Measurements from ENCODE around the gene AAGAB.
"Not testable (repeated sequence)": the region's sequence is repeated elsewhere in the genome, so short reads cannot be mapped to it uniquely, and the experiment has no call there.

AAGAB gene

DNA sequence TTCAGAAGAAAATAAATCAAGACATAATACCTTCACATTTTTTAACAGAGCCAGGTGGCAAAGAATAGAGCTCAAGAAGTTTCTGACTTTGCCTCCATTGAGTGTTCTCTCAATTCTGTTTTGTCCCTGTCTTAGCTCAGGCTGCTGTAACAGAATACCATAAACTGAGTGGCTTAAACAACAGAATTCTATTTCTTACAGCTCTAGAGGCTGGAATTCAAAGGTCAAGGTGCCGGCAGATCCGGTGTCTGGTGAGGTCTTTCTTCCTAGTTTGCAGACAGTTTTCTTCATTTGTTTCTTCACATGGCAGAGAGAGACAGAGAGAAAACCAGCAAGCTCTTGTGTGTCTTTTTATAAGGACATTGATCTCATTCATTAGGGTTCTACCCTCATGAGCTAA lies 25.8 kb upstream of the AAGAB start:
- Histone ChIP-seq H3K36me3 (ENCODE audit: control insufficient read depth, insufficient read depth, low read length) (no peaks in the 10 kb centered on the region), H3K27ac (ENCODE audit: insufficient read depth, low read length, poor library complexity, severe bottlenecking) (no peak overlapping the region), H3K4me1 (ENCODE audit: control insufficient read depth, insufficient read depth, low read length, poor library complexity, severe bottlenecking) (no peaks in the 10 kb centered on the region), H3K9me3 (ENCODE audit: control insufficient read depth, low read length) (no peaks in the 10 kb centered on the region), H3K27me3 (replicated peaks; ENCODE audit: control insufficient read depth, insufficient read depth, low read length, poor library complexity, severe bottlenecking) (no peaks in the 10 kb centered on the region), H3K4me3 (ENCODE audit: insufficient read depth, low read depth, low read length, poor library complexity, severe bottlenecking) (no peak overlapping the region)
- DNase-seq, result no peak

DNA sequence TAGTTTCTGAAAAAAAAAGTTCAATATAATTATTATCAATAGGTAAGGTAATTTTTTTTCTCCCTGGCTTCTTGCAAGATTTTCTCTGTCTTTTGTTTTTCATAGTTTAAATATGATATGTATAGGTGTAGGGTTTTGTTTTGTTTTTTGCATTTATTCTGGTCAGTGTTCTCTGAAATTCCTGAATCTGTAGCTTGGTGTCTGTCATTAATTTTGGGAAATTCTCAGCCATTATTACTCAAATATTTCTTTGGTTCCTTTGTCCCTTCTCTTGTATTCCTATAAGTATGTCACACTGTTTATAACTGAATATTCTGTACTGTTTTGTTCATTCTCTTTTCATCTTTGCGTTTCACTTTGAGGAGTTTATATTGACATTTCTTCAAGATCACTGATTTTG lies 22.2 kb upstream of the AAGAB start:
- Histone ChIP-seq H3K27ac (ENCODE audit: insufficient read depth, low read length, poor library complexity, severe bottlenecking) (no peak overlapping the region), H3K36me3 (ENCODE audit: control insufficient read depth, insufficient read depth, low read length) (no peaks in the 10 kb centered on the region), H3K9me3 (ENCODE audit: control insufficient read depth, low read length) (no peaks in the 10 kb centered on the region), H3K4me3 (ENCODE audit: insufficient read depth, low read depth, low read length, poor library complexity, severe bottlenecking) (no peak overlapping the region), H3K4me1 (ENCODE audit: control insufficient read depth, insufficient read depth, low read length, poor library complexity, severe bottlenecking) (no peaks in the 10 kb centered on the region), H3K27me3 (replicated peaks; ENCODE audit: control insufficient read depth, insufficient read depth, low read length, poor library complexity, severe bottlenecking) (no peaks in the 10 kb centered on the region)
- DNase-seq, result no peak

DNA sequence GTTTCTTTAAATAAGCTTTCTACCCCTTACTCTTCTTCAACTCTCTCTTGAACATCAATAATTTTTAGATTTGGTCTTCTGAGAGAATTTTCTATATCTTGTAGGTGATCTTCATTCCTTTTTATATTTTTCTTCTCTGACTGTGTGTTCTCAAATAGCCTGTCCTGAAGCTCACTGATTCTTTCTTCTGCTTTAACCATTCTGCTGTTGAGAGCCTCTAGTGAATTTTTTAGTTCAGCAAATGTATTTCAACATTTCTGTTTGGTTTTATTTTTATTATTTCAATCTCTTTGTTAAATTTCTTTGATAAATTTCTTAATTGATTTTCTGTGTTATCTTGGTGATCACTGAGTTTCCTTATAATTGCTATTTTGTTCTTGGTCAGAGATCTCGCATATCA lies 19.8 kb upstream of the AAGAB start:
- no peak overlapping the region for H3K4me3 ChIP-seq (ENCODE audit: insufficient read depth, low read depth, low read length, poor library complexity, severe bottlenecking)
- DNase-seq, result no peak
- no peaks in the 10 kb centered on the region for H3K4me1 ChIP-seq (ENCODE audit: control insufficient read depth, insufficient read depth, low read length, poor library complexity, severe bottlenecking)
- no peak overlapping the region for H3K27ac ChIP-seq (ENCODE audit: insufficient read depth, low read length, poor library complexity, severe bottlenecking)
- no peaks in the 10 kb centered on the region for H3K27me3 ChIP-seq (replicated peaks; ENCODE audit: control insufficient read depth, insufficient read depth, low read length, poor library complexity, severe bottlenecking)
- H3K9me3 ChIP-seq (ENCODE audit: control insufficient read depth, low read length), result no peaks in the 10 kb centered on the region
- no peaks in the 10 kb centered on the region for H3K36me3 ChIP-seq (ENCODE audit: control insufficient read depth, insufficient read depth, low read length)

DNA sequence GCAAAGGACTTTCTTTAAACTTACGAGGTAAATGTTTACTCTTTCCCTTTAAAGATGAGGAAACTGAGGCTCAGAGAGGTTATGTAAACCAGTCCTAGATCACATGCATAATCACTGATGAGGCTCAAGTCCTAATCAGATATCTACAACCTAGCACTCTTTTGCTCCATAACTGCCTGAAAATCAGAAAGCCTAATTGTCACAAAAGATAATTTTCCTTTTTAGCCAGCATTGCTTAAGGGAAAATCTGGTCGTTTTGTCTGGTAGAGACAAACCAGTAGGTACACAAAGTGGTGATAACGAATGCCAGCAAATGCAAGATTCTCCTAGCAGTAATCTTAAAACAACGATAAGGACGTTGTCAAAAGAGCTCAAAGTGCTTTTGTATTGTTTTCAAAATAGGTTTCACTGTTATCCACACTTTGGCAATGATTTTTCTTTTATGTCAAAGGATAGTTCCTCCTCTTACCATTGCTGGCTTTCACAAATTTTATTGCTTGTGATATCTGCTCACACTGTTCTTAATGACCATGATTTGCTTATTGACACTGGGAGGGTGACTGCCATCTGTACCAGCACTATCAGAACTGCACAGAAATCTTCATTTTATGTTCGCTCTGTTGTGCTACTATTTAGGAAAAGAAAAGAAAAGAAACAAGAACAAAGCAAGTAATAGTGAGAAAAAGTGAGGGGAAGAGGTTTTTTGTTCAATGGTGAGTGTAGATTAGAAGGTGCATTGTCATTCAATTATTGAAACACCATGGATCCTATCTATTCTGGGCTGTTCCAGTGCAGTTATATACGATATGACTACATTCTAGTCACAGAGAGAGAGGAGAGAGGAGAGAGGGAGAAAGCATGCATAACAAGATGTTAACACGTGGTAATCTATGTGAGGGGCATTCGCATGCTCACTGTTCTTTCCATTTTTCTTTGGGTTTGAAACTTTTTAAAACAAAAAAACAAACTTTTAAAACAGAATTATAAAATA lies 13.8 kb upstream of the AAGAB start:
- DNase-seq, result no peak
- H3K9me3 ChIP-seq (ENCODE audit: control insufficient read depth, low read length), result no peaks in the 10 kb centered on the region
- no peaks in the 10 kb centered on the region for H3K4me1 ChIP-seq (ENCODE audit: control insufficient read depth, insufficient read depth, low read length, poor library complexity, severe bottlenecking)
- no peak overlapping the region for H3K4me3 ChIP-seq (ENCODE audit: insufficient read depth, low read depth, low read length, poor library complexity, severe bottlenecking)
- no peak overlapping the region for H3K27ac ChIP-seq (ENCODE audit: insufficient read depth, low read length, poor library complexity, severe bottlenecking)
- no peaks in the 10 kb centered on the region for H3K27me3 ChIP-seq (replicated peaks; ENCODE audit: control insufficient read depth, insufficient read depth, low read length, poor library complexity, severe bottlenecking)
- H3K36me3 ChIP-seq (ENCODE audit: control insufficient read depth, insufficient read depth, low read length), result no peaks in the 10 kb centered on the region

DNA sequence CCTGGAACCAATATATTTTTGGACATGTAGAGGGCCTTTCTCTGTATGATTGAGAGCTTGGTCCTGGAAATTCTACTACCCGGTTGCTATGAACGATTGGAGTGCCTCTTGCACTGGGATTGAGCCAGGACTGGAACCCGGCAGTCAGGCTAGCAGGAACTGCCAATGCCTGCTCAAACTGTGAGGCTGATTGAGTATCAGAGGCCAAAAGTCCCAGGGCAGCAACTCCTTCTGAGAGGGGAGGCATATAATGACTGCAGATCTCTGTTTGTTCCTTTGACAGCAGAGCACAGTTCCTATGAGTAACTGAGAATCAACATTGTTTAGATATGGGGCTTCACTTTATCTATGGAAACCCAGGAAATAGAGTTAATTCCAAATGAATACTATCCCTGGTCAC lies 13.0 kb upstream of the AAGAB start:
- Histone ChIP-seq H3K4me1 (ENCODE audit: control insufficient read depth, insufficient read depth, low read length, poor library complexity, severe bottlenecking) (no peaks in the 10 kb centered on the region), H3K4me3 (ENCODE audit: insufficient read depth, low read depth, low read length, poor library complexity, severe bottlenecking) (no peak overlapping the region), H3K36me3 (ENCODE audit: control insufficient read depth, insufficient read depth, low read length) (no peaks in the 10 kb centered on the region), H3K9me3 (ENCODE audit: control insufficient read depth, low read length) (no peaks in the 10 kb centered on the region), H3K27me3 (replicated peaks; ENCODE audit: control insufficient read depth, insufficient read depth, low read length, poor library complexity, severe bottlenecking) (no peaks in the 10 kb centered on the region), H3K27ac (ENCODE audit: insufficient read depth, low read length, poor library complexity, severe bottlenecking) (no peak overlapping the region)
- DNase-seq, result no peak

DNA sequence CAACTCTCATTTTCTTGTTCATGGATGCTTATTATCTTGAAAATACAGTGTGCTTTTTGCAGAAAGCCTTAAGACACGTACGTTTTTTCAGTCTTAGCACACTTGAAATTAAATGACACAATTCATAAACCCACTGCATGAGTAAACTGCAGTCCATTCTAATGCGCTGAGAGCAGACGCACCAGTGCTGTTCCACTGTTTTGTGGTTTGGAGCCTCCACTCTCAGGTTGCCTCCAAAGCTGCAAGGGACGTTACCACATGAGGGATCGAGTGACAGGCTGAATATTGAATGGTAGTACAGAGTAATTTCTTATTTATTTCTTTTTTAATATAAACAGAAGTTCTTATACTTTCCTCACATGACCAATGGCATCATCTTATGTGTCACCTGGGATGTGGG lies 12.4 kb upstream of the AAGAB start:
- Histone ChIP-seq H3K36me3 (ENCODE audit: control insufficient read depth, insufficient read depth, low read length) (no peaks in the 10 kb centered on the region), H3K27ac (ENCODE audit: insufficient read depth, low read length, poor library complexity, severe bottlenecking) (no peak overlapping the region), H3K4me1 (ENCODE audit: control insufficient read depth, insufficient read depth, low read length, poor library complexity, severe bottlenecking) (no peaks in the 10 kb centered on the region), H3K9me3 (ENCODE audit: control insufficient read depth, low read length) (no peaks in the 10 kb centered on the region), H3K4me3 (ENCODE audit: insufficient read depth, low read depth, low read length, poor library complexity, severe bottlenecking) (no peak overlapping the region), H3K27me3 (replicated peaks; ENCODE audit: control insufficient read depth, insufficient read depth, low read length, poor library complexity, severe bottlenecking) (no peaks in the 10 kb centered on the region)
- DNase-seq, result no peak

DNA sequence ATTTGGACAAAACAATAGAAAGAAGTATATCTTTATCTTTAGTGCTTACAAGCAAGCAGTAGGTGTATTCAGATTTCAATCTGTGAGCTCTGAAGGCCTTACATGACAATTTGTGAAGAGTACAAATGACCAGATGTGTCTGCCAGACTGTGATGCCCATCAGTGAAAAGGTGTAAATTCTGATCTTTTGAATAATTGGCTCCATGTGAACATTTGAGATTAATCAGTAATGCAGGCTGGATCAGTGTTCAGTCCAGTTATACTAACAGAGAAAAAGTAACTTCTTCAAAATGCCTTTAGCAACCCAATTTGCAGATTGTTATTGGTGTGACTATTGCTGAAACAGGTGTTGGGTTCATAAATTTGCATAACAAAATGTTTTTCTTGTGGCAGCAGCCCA lies 5.3 kb upstream of the AAGAB start:
- H3K27ac ChIP-seq (ENCODE audit: insufficient read depth, low read length, poor library complexity, severe bottlenecking), result no peak overlapping the region

DNA sequence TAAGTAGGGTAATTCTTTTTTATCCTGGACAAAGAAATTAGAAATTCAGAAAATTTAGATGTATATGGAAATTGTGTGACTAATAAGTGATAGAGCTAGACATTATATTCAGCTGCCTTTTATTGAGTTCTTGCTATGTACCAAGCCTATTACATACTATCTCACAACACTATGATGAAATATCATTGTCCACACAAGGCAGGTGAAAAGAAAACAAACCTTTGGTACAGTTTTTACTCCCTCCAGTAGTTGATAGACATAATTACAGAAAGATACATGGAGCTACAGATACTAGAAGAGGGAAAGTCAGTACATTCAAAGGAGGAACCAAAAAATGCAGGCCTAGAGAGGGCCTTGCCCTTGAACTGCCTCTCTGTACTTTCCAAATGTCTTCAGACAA lies 4.9 kb upstream of the AAGAB start:
- no peak overlapping the region for H3K27ac ChIP-seq (ENCODE audit: insufficient read depth, low read length, poor library complexity, severe bottlenecking)
- H3K27me3 ChIP-seq (replicated peaks; ENCODE audit: control insufficient read depth, insufficient read depth, low read length, poor library complexity, severe bottlenecking), result no peaks in the 10 kb centered on the region
- no peak for DNase-seq
- no peaks in the 10 kb centered on the region for H3K9me3 ChIP-seq (ENCODE audit: control insufficient read depth, low read length)
- H3K4me3 ChIP-seq (ENCODE audit: insufficient read depth, low read depth, low read length, poor library complexity, severe bottlenecking), result no peak overlapping the region
- no peaks in the 10 kb centered on the region for H3K36me3 ChIP-seq (ENCODE audit: control insufficient read depth, insufficient read depth, low read length)
- H3K4me1 ChIP-seq (ENCODE audit: control insufficient read depth, insufficient read depth, low read length, poor library complexity, severe bottlenecking), result peaks cover 3% of the 10 kb centered on the region

More for the DNA sequence above, 5.3 kb upstream of the AAGAB start:
- DNase-seq, result no peak
- H3K9me3 ChIP-seq (ENCODE audit: control insufficient read depth, low read length), result no peaks in the 10 kb centered on the region
- H3K27me3 ChIP-seq (replicated peaks; ENCODE audit: control insufficient read depth, insufficient read depth, low read length, poor library complexity, severe bottlenecking), result no peaks in the 10 kb centered on the region
- no peak overlapping the region for H3K4me3 ChIP-seq (ENCODE audit: insufficient read depth, low read depth, low read length, poor library complexity, severe bottlenecking)
- H3K36me3 ChIP-seq (ENCODE audit: control insufficient read depth, insufficient read depth, low read length), result no peaks in the 10 kb centered on the region
- peaks cover 3% of the 10 kb centered on the region for H3K4me1 ChIP-seq (ENCODE audit: control insufficient read depth, insufficient read depth, low read length, poor library complexity, severe bottlenecking)

DNA sequence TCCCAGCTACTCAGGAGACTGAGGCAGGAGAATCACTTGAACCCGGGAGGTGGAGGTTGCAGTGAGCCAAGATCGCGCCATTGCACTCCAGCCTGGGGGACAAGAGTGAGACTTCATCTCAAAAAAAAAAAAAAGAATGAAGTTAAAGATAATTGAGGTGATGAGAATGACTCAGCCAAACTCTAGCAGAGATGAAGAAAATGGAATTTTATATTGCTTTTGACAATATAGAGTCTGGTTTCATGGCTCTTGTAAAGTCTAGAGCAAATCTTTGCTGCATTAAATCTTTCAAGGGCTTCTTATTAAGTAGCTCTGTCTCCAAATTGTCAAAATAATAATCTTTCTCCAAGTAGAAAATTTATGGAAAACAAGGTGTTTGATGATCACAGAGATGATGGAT lies 4.0 kb upstream of the AAGAB start:
- H3K4me1 ChIP-seq (ENCODE audit: control insufficient read depth, insufficient read depth, low read length, poor library complexity, severe bottlenecking); H3K4me3 ChIP-seq (ENCODE audit: insufficient read depth, low read depth, low read length, poor library complexity, severe bottlenecking); H3K27ac ChIP-seq (ENCODE audit: insufficient read depth, low read length, poor library complexity, severe bottlenecking); H3K27me3 ChIP-seq (replicated peaks; ENCODE audit: control insufficient read depth, insufficient read depth, low read length, poor library complexity, severe bottlenecking); H3K9me3 ChIP-seq (ENCODE audit: control insufficient read depth, low read length); DNase-seq; H3K36me3 ChIP-seq (ENCODE audit: control insufficient read depth, insufficient read depth, low read length): not testable (repeated sequence)

DNA sequence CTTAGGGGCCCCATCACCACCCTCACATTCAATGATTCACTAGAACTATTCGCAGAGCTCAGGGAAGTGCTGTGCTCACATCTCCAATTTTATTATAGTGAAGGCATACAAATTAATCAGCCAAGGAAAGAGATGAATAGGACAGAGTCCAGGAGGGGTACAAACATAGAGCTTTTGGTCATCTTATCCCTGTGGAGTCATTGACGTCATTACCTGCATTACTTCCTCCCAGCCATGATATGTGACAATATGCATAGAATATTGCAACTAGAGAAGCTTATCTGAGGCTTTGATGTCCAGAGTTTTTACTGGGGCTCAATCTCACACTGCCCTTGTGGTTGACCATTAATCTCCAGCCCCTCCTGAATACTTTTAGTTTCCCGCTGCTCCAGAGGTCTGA lies 1.6 kb upstream of the AAGAB start:
- no peak for DNase-seq
- Histone ChIP-seq H3K27me3 (replicated peaks; ENCODE audit: control insufficient read depth, insufficient read depth, low read length, poor library complexity, severe bottlenecking) (no peaks in the 10 kb centered on the region), H3K9me3 (ENCODE audit: control insufficient read depth, low read length) (no peaks in the 10 kb centered on the region), H3K27ac (ENCODE audit: insufficient read depth, low read length, poor library complexity, severe bottlenecking) (no peak overlapping the region), H3K4me3 (ENCODE audit: insufficient read depth, low read depth, low read length, poor library complexity, severe bottlenecking) (no peak overlapping the region), H3K4me1 (ENCODE audit: control insufficient read depth, insufficient read depth, low read length, poor library complexity, severe bottlenecking) (peaks cover 11% of the 10 kb centered on the region), H3K36me3 (ENCODE audit: control insufficient read depth, insufficient read depth, low read length) (no peaks in the 10 kb centered on the region)

Data from effector memory CD4-positive, alpha-beta T cell (primary cell).